GM12892 (cell line): ENCODE data around the gene CSGALNACT2.

Experiments used
- POLR2A ChIP-seq: IDR thresholded peaks from 2 replicates; pipeline ENCODE4 v1.6.1; 2011; ENCODE audit warnings: low read depth, low read length, control low read depth
- POLR2AphosphoS5 ChIP-seq: IDR thresholded peaks from 2 replicates; pipeline ENCODE4 v1.6.1; 2011; ENCODE audit warnings: low read depth, low read length, control low read depth
- TAF1 ChIP-seq: IDR thresholded peaks from 2 replicates; pipeline ENCODE4 v1.6.1; 2011; ENCODE audit warnings: low read depth, mild to moderate bottlenecking, control low read depth, low read length, borderline replicate concordance

DNA sequence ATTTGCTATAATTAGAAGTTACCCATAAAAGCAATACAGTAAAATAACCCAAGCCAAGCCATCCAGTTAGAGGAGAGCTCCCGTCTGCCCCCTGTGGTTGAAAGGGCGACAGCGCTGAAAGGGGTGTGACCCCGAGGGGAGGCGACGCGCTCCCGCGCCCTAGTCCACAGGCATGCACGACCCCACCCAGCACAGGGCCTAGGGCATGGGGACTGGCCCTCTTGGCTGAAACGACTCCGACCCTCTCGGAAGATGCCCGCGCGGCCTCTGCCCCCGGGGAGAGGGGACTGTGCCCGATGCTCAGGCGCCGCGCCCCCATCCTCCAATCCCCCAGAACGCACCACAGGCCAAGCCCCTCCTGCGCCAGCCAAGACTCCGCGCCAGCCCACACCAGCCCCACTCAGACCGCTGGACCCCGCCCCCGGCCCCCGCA lies 64.0 kb downstream of the CSGALNACT2 start:
- TF ChIP-seq POLR2A (no peak), POLR2AphosphoS5 (no peak), TAF1 (no peak)
